ENCODE results near the gene DMGDH. TPM values are rescaled to one million over a fixed set of nuclear protein-coding genes. Genes with fewer than 3 reads are reported as not detected.

The DMGDH gene
- total and polyA plus RNA-seq, 2 donors (not counting 1 experiment from before 2014, with no cell fraction given) = 0.47 to 0.63 TPM

DNA sequence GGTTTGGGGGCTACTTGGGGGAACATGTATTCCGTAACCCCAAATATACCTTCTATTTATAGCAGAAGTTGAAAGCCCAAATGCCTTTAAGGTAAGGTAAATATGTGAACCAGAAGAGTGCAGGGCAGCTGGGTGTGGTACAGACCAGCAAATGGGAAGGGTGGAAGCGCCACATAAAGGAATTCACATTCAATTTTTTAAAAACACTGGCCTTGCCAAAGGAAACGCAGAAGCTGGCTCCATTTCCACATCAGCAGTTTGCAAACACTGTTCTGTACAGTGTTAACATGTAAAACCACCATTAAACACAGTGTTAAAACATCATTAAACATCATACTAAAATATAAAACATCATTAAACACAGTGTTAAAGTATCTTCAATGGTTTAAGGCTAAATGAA, 38.6 kb upstream of the DMGDH start:
- Histone ChIP-seq H3K27me3 (replicated peaks in 1 of 4; ENCODE audit: control extremely low read depth in 1 of 4, control insufficient read depth in 3 of 4, insufficient read depth in 4 of 4, low read length in 3 of 4) (peaks cover 0 to 36% (median 14%) of the 10 kb centered on the region in 4 experiments), H3K9me3 (ENCODE audit: control extremely low read depth in 1 of 3, control insufficient read depth in 2 of 3, insufficient read depth in 1 of 3, low read length in 2 of 3) (no peaks in the 10 kb centered on the region)

DNA sequence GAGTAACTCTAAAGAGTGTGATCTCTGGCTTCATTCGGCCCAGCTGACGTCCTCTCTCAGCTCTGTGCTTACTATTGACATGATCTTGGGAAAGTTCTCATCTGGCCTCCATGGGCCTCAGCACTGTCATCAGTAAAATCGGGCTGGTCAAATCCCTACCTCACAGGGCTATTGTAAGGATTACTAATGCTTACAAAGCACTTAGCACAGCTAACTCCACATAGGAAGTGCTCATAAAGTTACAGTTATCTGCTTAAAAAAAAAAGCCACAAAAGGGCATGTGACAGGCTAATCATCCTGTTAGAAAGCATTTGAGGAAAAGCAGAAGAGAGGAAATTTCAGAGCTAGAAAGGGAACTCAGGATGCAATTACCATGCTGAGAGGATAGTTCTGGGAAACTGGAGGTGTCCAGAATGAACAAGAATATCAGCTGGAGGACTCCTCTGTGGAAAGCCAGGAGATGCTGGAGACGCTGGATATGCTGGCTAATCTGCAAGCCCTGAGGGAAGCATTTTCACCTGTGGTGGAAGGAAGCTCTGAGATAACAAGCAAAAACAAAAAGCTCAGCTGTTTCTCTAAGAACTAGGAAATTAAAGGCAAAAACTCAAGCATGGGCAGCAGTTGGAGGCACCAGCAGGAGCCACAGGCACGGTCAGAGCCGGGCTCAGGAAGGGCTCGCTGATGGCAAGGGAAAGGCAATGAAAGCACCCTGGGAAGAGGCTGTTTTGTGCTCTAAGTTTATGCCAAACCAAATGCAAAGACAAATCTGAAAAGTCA, 37.7 kb upstream of the DMGDH start:
- ATAC-seq (ENCODE audit: low read depth) (no peak), DNase-seq (no peak)
- no peak overlapping the region for H3K9ac ChIP-seq (ENCODE audit: low read length)
- no peaks in the 10 kb centered on the region for H3K9me3 ChIP-seq (ENCODE audit: control extremely low read depth in 1 of 3, control insufficient read depth in 2 of 3, insufficient read depth in 1 of 3, low read length in 2 of 3)
- H3K4me3 ChIP-seq (ENCODE audit: control extremely low read depth in 1 of 5, extremely low read depth in 1 of 5, insufficient read depth in 1 of 5, low read depth in 2 of 5, low read length in 4 of 5) = no peak overlapping the region
- H3K27ac Mint-ChIP-seq = no peak overlapping the region
- CTCF ChIA-PET = interaction anchor here (0.6 to 2.7 kb wide), 5 partner anchors 26 to 521 kb away, joined by 3 to 12 read pairs (median 4); no protein-coding TSS in a partner anchor
- H3K4me3 Mint-ChIP-seq = no peak overlapping the region
- H3K27me3 Mint-ChIP-seq = peaks cover 60% of the 10 kb centered on the region
- H3K79me2 ChIP-seq (ENCODE audit: control insufficient read depth, insufficient read depth, low read length) = no peaks in the 10 kb centered on the region
- no peaks in the 10 kb centered on the region for H3K4me1 ChIP-seq (ENCODE audit: control insufficient read depth in 2 of 2, insufficient read depth in 2 of 2, low read length in 2 of 2)
- H3K36me3 ChIP-seq (replicated peaks in 1 of 2; ENCODE audit: control extremely low read depth in 1 of 2, control insufficient read depth in 1 of 2, extremely low read depth in 1 of 2, insufficient read depth in 2 of 2, low read length in 1 of 2) = no peaks in the 10 kb centered on the region
- 57% methylated on average over 6 of the region's 7 CpGs for WGBS (ENCODE audit: insufficient coverage)
- peaks cover 0 to 33% (median 13%) of the 10 kb centered on the region in 4 experiments for H3K27me3 ChIP-seq (replicated peaks in 1 of 4; ENCODE audit: control extremely low read depth in 1 of 4, control insufficient read depth in 3 of 4, insufficient read depth in 4 of 4, low read length in 3 of 4)
- H3K9me3 Mint-ChIP-seq (ENCODE audit: insufficient read depth) = no peaks in the 10 kb centered on the region
- H3K4me1 Mint-ChIP-seq = no peaks in the 10 kb centered on the region
- no peak overlapping the region for H2AFZ ChIP-seq (ENCODE audit: insufficient read depth, low read depth, low read length, poor library complexity, severe bottlenecking)
- intact Hi-C loops (cut with micrococcal nuclease) = no loop called here
- TF ChIP-seq, protein P1, sequence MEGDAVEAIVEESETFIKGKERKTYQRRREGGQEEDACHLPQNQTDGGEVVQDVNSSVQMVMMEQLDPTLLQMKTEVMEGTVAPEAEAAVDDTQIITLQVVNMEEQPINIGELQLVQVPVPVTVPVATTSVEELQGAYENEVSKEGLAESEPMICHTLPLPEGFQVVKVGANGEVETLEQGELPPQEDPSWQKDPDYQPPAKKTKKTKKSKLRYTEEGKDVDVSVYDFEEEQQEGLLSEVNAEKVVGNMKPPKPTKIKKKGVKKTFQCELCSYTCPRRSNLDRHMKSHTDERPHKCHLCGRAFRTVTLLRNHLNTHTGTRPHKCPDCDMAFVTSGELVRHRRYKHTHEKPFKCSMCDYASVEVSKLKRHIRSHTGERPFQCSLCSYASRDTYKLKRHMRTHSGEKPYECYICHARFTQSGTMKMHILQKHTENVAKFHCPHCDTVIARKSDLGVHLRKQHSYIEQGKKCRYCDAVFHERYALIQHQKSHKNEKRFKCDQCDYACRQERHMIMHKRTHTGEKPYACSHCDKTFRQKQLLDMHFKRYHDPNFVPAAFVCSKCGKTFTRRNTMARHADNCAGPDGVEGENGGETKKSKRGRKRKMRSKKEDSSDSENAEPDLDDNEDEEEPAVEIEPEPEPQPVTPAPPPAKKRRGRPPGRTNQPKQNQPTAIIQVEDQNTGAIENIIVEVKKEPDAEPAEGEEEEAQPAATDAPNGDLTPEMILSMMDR (IDR thresholded peaks at IDR 0.05) = no peak
- no peak for TF ChIP-seq EZH2 (IDR thresholded peaks at IDR 0.05; ENCODE audit: borderline replicate concordance, insufficient read depth, low read depth, low read length, poor library complexity, severe bottlenecking)
- no peak overlapping the region for H3K4me2 ChIP-seq (replicated peaks; ENCODE audit: low read depth, low read length, poor library complexity, severe bottlenecking)
- H4K20me1 ChIP-seq (ENCODE audit: control insufficient read depth, insufficient read depth, low read length, poor library complexity, severe bottlenecking) = no peaks in the 10 kb centered on the region
- POLR2A ChIA-PET = no interaction called here
- no peak overlapping the region for H3K27ac ChIP-seq (ENCODE audit: low read length in 2 of 2)

More for the DNA sequence above, 38.6 kb upstream of the DMGDH start:
- H2AFZ ChIP-seq (ENCODE audit: insufficient read depth, low read depth, low read length, poor library complexity, severe bottlenecking) = no peak overlapping the region
- ATAC-seq (ENCODE audit: low read depth) = no peak
- DNase-seq = no peak
- Mint-ChIP-seq H3K27ac (no peak overlapping the region), H3K27me3 (peaks cover 65% of the 10 kb centered on the region), H3K4me1 (no peaks in the 10 kb centered on the region), H3K9me3 (ENCODE audit: insufficient read depth) (no peaks in the 10 kb centered on the region), H3K4me3 (no peak overlapping the region)
- CTCF ChIA-PET = interaction anchor here (2.1 kb wide), 1 partner anchor 24 kb away, joined by 9 read pairs; no protein-coding TSS in a partner anchor
- H3K36me3 ChIP-seq (replicated peaks in 1 of 2; ENCODE audit: control extremely low read depth in 1 of 2, control insufficient read depth in 1 of 2, extremely low read depth in 1 of 2, insufficient read depth in 2 of 2, low read length in 1 of 2) = no peaks in the 10 kb centered on the region
- H3K4me1 ChIP-seq (ENCODE audit: control insufficient read depth in 2 of 2, insufficient read depth in 2 of 2, low read length in 2 of 2) = no peaks in the 10 kb centered on the region
- no peak overlapping the region for H3K9ac ChIP-seq (ENCODE audit: low read length)
- no peak overlapping the region for H3K4me3 ChIP-seq (ENCODE audit: control extremely low read depth in 1 of 5, extremely low read depth in 1 of 5, insufficient read depth in 1 of 5, low read depth in 2 of 5, low read length in 4 of 5)
- 73% methylated on average over 2 of the region's 3 CpGs for WGBS (ENCODE audit: insufficient coverage)
- TF ChIP-seq, protein P1 (IDR thresholded peaks at IDR 0.05) = no peak
- TF ChIP-seq EZH2 (IDR thresholded peaks at IDR 0.05; ENCODE audit: borderline replicate concordance, insufficient read depth, low read depth, low read length, poor library complexity, severe bottlenecking) = no peak
- no peaks in the 10 kb centered on the region for H3K79me2 ChIP-seq (ENCODE audit: control insufficient read depth, insufficient read depth, low read length)
- intact Hi-C loops (cut with micrococcal nuclease) = no loop called here
- no peak overlapping the region for H3K27ac ChIP-seq (ENCODE audit: low read length in 2 of 2)
- H4K20me1 ChIP-seq (ENCODE audit: control insufficient read depth, insufficient read depth, low read length, poor library complexity, severe bottlenecking) = no peaks in the 10 kb centered on the region
- no peak overlapping the region for H3K4me2 ChIP-seq (replicated peaks; ENCODE audit: low read depth, low read length, poor library complexity, severe bottlenecking)
- POLR2A ChIA-PET = no interaction called here
